ENCODE data around the gene FBN1. TPM values are rescaled to one million over a fixed set of nuclear protein-coding genes. Genes with fewer than 3 reads are reported as not detected.

Gene FBN1
- total and polyA plus RNA-seq, 10 of the 15 experiments (the other 5 are each of a cell fraction or from before 2014, with no cell fraction given) = 2.2 to 15.3 (median 7.0) TPM

DNA sequence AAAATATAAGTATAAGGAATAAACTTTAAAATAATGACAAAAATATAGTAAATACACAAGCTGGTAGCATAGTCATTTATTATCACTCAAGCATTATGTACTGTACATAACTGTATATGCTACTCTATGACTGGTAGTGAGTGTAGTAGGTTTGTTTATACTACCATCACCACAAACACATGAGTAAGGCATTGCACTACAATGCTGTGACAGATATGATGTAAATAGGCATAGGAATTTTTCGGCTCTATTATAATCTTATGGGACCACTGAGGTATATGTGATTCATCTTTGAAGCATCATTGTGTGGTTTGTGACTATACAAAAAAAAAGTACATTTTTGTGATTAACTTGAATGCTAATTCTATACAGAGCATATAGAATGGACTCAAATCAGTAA lies 35.3 kb upstream of the FBN1 start (continued):
- TF ChIP-seq, protein P1, sequence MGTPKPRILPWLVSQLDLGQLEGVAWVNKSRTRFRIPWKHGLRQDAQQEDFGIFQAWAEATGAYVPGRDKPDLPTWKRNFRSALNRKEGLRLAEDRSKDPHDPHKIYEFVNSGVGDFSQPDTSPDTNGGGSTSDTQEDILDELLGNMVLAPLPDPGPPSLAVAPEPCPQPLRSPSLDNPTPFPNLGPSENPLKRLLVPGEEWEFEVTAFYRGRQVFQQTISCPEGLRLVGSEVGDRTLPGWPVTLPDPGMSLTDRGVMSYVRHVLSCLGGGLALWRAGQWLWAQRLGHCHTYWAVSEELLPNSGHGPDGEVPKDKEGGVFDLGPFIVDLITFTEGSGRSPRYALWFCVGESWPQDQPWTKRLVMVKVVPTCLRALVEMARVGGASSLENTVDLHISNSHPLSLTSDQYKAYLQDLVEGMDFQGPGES (IDR thresholded peaks at IDR 0.05) = no peak
- TF ChIP-seq CBX3 (IDR thresholded peaks at IDR 0.05; ENCODE audit: borderline replicate concordance, low read depth) (no peak), NRF1 (conservative IDR thresholded peaks at IDR 0.05; ENCODE audit: low read depth, low read length) (no peak), LARP7 (IDR thresholded peaks at IDR 0.05) (no peak), ASH2L (IDR thresholded peaks at IDR 0.05; ENCODE audit: borderline replicate concordance, low read depth) (no peak)
- TF ChIP-seq, protein P2, sequence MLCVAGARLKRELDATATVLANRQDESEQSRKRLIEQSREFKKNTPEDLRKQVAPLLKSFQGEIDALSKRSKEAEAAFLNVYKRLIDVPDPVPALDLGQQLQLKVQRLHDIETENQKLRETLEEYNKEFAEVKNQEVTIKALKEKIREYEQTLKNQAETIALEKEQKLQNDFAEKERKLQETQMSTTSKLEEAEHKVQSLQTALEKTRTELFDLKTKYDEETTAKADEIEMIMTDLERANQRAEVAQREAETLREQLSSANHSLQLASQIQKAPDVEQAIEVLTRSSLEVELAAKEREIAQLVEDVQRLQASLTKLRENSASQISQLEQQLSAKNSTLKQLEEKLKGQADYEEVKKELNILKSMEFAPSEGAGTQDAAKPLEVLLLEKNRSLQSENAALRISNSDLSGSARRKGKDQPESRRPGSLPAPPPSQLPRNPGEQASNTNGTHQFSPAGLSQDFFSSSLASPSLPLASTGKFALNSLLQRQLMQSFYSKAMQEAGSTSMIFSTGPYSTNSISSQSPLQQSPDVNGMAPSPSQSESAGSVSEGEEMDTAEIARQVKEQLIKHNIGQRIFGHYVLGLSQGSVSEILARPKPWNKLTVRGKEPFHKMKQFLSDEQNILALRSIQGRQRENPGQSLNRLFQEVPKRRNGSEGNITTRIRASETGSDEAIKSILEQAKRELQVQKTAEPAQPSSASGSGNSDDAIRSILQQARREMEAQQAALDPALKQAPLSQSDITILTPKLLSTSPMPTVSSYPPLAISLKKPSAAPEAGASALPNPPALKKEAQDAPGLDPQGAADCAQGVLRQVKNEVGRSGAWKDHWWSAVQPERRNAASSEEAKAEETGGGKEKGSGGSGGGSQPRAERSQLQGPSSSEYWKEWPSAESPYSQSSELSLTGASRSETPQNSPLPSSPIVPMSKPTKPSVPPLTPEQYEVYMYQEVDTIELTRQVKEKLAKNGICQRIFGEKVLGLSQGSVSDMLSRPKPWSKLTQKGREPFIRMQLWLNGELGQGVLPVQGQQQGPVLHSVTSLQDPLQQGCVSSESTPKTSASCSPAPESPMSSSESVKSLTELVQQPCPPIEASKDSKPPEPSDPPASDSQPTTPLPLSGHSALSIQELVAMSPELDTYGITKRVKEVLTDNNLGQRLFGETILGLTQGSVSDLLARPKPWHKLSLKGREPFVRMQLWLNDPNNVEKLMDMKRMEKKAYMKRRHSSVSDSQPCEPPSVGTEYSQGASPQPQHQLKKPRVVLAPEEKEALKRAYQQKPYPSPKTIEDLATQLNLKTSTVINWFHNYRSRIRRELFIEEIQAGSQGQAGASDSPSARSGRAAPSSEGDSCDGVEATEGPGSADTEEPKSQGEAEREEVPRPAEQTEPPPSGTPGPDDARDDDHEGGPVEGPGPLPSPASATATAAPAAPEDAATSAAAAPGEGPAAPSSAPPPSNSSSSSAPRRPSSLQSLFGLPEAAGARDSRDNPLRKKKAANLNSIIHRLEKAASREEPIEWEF (IDR thresholded peaks at IDR 0.05; ENCODE audit: insufficient replicate concordance, low read depth, low read length) = no peak

DNA sequence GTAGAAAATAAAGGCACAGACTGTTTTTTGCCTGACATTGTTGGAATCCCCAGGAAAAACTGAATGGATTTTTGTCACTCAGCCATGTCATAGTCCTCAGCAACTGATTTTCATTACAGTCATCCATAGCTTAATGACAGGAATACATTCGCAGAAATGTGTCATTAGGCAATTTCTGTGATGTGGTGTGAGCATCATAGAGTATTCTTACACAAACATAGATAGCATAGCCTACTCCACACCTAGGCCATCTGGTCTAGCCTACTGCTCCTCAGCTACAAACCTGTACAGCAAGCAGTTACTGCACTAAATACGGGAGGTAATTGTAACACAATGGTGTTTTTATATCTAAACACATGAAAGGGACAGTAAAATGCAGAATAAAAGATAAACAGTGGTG lies 34.4 kb upstream of the FBN1 start:
- BruUV-seq (replicated peaks) = no TSS peak
- H4K20me1 ChIP-seq (ENCODE audit: control insufficient read depth, insufficient read depth) = no peaks in the 10 kb centered on the region
- ChIA-PET SMC1A (ENCODE audit: uncharacterized antibody, unreplicated experiment) (no interaction called here), CTCF (interaction anchor here (0.8 to 1.3 kb wide), 3 partner anchors 10 to 295 kb away, joined by 3 to 5 read pairs (median 3); no protein-coding TSS in a partner anchor), RAD21 (ENCODE audit: unreplicated experiment) (no interaction called here), POLR2A (interaction anchor here (0.6 kb wide), 1 partner anchor 79 kb away, joined by 4 read pairs; no protein-coding TSS in a partner anchor)
- no peak overlapping the region for H3K27ac ChIP-seq (ENCODE audit: control insufficient read depth, insufficient read depth)
- WGBS (ENCODE audit: insufficient coverage, insufficient replicate concordance, low lambda C conversion rate, missing lambda C conversion rate) = 98% methylated on average over 2 of the region's 2 CpGs
- H3K4me3 ChIP-seq = no peak overlapping the region
- DNase-seq (ENCODE audit: low read depth, low spot score) (no peak), FAIRE-seq (no peak), ATAC-seq (no peak)
- intact Hi-C loops (cut with micrococcal nuclease; ENCODE audit: unreplicated experiment) = no loop called here
- H3K9me3 ChIP-seq (replicated peaks; ENCODE audit: control insufficient read depth, insufficient read depth, low read length) = no peaks in the 10 kb centered on the region
- no peaks in the 10 kb centered on the region for H3K27me3 ChIP-seq (replicated peaks in 1 of 2; ENCODE audit: control insufficient read depth in 2 of 2, insufficient read depth in 2 of 2, low read length in 1 of 2)
- no peak overlapping the region for H3K4me2 ChIP-seq (ENCODE audit: control insufficient read depth, insufficient read depth)
- no peak overlapping the region for H2AFZ ChIP-seq (ENCODE audit: control insufficient read depth, low read depth, low read length)
- H3K9ac ChIP-seq (ENCODE audit: control insufficient read depth, insufficient read depth, low read length) = no peak overlapping the region
- no peaks in the 10 kb centered on the region for H3K4me1 ChIP-seq (ENCODE audit: control insufficient read depth, insufficient read depth, low read length)
- in situ Hi-C loops (cut with MboI) = no loop called here
- no peaks in the 10 kb centered on the region for H3K36me3 ChIP-seq (ENCODE audit: control insufficient read depth in 2 of 2, insufficient read depth in 2 of 2, low read length in 1 of 2)
- H3K79me2 ChIP-seq (ENCODE audit: control insufficient read depth, insufficient read depth, low read length) = no peaks in the 10 kb centered on the region
- no peak for TF ChIP-seq CHD2 (IDR thresholded peaks at IDR 0.05; ENCODE audit: borderline replicate concordance, low read depth, low read length)
- no peak for TF ChIP-seq BRCA1 (IDR thresholded peaks at IDR 0.05; ENCODE audit: low read depth, low read length)
- TF ChIP-seq RB1 (IDR thresholded peaks at IDR 0.05; ENCODE audit: borderline replicate concordance) = no peak
- TF ChIP-seq, protein P3, sequence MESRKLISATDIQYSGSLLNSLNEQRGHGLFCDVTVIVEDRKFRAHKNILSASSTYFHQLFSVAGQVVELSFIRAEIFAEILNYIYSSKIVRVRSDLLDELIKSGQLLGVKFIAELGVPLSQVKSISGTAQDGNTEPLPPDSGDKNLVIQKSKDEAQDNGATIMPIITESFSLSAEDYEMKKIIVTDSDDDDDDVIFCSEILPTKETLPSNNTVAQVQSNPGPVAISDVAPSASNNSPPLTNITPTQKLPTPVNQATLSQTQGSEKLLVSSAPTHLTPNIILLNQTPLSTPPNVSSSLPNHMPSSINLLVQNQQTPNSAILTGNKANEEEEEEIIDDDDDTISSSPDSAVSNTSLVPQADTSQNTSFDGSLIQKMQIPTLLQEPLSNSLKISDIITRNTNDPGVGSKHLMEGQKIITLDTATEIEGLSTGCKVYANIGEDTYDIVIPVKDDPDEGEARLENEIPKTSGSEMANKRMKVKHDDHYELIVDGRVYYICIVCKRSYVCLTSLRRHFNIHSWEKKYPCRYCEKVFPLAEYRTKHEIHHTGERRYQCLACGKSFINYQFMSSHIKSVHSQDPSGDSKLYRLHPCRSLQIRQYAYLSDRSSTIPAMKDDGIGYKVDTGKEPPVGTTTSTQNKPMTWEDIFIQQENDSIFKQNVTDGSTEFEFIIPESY (IDR thresholded peaks at IDR 0.05) = no peak
- TF ChIP-seq, protein P4, sequence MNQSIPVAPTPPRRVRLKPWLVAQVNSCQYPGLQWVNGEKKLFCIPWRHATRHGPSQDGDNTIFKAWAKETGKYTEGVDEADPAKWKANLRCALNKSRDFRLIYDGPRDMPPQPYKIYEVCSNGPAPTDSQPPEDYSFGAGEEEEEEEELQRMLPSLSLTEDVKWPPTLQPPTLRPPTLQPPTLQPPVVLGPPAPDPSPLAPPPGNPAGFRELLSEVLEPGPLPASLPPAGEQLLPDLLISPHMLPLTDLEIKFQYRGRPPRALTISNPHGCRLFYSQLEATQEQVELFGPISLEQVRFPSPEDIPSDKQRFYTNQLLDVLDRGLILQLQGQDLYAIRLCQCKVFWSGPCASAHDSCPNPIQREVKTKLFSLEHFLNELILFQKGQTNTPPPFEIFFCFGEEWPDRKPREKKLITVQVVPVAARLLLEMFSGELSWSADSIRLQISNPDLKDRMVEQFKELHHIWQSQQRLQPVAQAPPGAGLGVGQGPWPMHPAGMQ (IDR thresholded peaks at IDR 0.05; ENCODE audit: borderline replicate concordance) = no peak
- no peak for TF ChIP-seq SRF (IDR thresholded peaks at IDR 0.05; ENCODE audit: low read depth in 2 of 2, low read length in 2 of 2)
- TF ChIP-seq, protein P5, sequence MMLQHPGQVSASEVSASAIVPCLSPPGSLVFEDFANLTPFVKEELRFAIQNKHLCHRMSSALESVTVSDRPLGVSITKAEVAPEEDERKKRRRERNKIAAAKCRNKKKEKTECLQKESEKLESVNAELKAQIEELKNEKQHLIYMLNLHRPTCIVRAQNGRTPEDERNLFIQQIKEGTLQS (IDR thresholded peaks at IDR 0.05; ENCODE audit: borderline replicate concordance, extremely low read depth, low read depth, low read length) = no peak
